Measurements from ENCODE around the gene SCUBE1. TPM values are rescaled to one million over a fixed set of nuclear protein-coding genes. Genes with fewer than 3 reads are reported as not detected.

SCUBE1 gene
- total RNA-seq, 1 donor from 2014 or later, result 0.14 TPM

DNA sequence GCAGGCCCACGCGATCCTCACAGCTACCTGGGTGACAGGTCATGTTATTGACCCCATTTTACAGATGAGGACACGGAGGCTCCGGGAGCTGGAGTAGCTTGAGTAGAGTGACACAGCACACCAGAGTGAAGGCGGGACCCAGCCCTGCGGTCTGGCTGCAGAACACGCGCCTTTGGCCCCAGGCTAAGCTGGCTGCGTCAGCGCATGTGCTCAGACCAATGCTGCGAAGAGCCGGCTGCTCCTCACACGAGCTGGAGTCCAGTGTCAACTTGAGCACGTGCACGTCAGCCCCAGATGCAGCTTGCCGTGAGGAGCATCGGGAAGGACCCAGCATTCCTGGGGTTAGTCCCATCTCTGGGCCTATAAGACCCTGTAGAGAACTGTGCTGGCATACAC lies 49.9 kb downstream of the SCUBE1 start:
- TF ChIP-seq, protein P1, sequence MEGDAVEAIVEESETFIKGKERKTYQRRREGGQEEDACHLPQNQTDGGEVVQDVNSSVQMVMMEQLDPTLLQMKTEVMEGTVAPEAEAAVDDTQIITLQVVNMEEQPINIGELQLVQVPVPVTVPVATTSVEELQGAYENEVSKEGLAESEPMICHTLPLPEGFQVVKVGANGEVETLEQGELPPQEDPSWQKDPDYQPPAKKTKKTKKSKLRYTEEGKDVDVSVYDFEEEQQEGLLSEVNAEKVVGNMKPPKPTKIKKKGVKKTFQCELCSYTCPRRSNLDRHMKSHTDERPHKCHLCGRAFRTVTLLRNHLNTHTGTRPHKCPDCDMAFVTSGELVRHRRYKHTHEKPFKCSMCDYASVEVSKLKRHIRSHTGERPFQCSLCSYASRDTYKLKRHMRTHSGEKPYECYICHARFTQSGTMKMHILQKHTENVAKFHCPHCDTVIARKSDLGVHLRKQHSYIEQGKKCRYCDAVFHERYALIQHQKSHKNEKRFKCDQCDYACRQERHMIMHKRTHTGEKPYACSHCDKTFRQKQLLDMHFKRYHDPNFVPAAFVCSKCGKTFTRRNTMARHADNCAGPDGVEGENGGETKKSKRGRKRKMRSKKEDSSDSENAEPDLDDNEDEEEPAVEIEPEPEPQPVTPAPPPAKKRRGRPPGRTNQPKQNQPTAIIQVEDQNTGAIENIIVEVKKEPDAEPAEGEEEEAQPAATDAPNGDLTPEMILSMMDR (IDR thresholded peaks at IDR 0.05; ENCODE audit: borderline replicate concordance), result no peak
- no peak overlapping the region for H3K27ac ChIP-seq (replicated peaks)
- no peak for DNase-seq
- intact Hi-C loops (cut with micrococcal nuclease), result no loop called here
- peaks cover 51% of the 10 kb centered on the region for H3K4me1 ChIP-seq
- no peak overlapping the region for H3K4me3 ChIP-seq
- H3K27me3 ChIP-seq (ENCODE audit: low read depth), result no peaks in the 10 kb centered on the region
- no peaks in the 10 kb centered on the region for H3K9me3 ChIP-seq (replicated peaks)
- H3K36me3 ChIP-seq, result no peaks in the 10 kb centered on the region

GRCh38 chr22:43292630-43293018 lies 50.5 kb downstream of the SCUBE1 start:
- Histone ChIP-seq H3K9me3 (replicated peaks) (no peaks in the 10 kb centered on the region), H3K36me3 (no peaks in the 10 kb centered on the region), H3K27me3 (ENCODE audit: low read depth) (no peaks in the 10 kb centered on the region), H3K4me1 (peaks cover 45% of the 10 kb centered on the region), H3K4me3 (no peak overlapping the region), H3K27ac (replicated peaks) (no peak overlapping the region)
- intact Hi-C loops (cut with micrococcal nuclease), result no loop called here
- no peak for DNase-seq
- TF ChIP-seq, protein P1 (IDR thresholded peaks at IDR 0.05; ENCODE audit: borderline replicate concordance), result no peak

GRCh38 chr22:43291381-43291780 lies 51.8 kb downstream of the SCUBE1 start:
- intact Hi-C loops (cut with micrococcal nuclease), result no loop called here
- no peak for DNase-seq
- H3K27me3 ChIP-seq (ENCODE audit: low read depth), result peaks cover under 1% of the 10 kb centered on the region
- H3K4me1 ChIP-seq, result peaks cover 34% of the 10 kb centered on the region
- no peaks in the 10 kb centered on the region for H3K36me3 ChIP-seq
- no peak overlapping the region for H3K4me3 ChIP-seq
- TF ChIP-seq, protein P1 (IDR thresholded peaks at IDR 0.05; ENCODE audit: borderline replicate concordance), result no peak
- no peaks in the 10 kb centered on the region for H3K9me3 ChIP-seq (replicated peaks)
- no peak overlapping the region for H3K27ac ChIP-seq (replicated peaks)

DNA sequence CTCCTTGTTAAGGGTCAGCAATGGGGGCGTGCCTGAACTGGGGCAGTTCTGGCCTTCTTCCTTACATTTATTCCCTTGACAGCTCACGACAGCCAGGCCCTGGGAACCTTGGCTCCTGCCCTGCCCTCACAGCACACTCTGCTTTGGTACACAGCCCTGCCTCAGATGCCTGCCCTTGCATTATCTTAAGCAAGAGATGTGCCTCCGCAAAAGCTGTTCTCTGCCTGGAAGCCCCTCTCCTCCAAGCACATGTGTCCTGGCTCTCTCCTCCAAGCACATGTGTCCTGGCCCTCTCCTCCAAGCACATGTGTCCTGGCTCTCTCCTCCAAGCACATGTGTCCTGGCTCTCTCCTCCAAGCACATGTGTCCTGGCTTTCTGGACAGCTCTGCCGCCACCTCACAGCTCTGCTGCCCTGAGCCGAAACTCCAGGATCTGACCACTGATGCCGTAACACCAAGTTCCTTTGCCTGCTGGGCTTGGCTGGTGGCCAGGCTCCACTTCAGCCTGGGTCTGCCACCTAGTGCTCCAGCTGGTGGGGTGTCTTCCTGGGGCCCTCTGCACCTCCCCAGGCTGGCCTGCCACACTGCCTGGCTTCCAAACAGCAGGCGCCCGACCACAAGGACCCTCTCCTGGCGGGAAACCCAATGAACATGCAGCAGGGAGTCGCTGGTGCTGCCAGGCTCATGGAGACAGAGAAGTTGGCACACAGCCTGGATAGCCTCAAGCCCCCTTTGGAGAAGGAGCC lies 53.0 kb downstream of the SCUBE1 start:
- peak; percentile 57 for DNase-seq
- H3K9me3 ChIP-seq (replicated peaks), result no peaks in the 10 kb centered on the region
- H3K4me3 ChIP-seq, result peak overlapping the region; percentile 46
- no peaks in the 10 kb centered on the region for H3K36me3 ChIP-seq
- peak overlapping the region; percentile 49 for H3K27ac ChIP-seq (replicated peaks)
- intact Hi-C loops (cut with micrococcal nuclease), result no loop called here
- H3K4me1 ChIP-seq, result peaks cover 21% of the 10 kb centered on the region
- peaks cover 10% of the 10 kb centered on the region for H3K27me3 ChIP-seq (ENCODE audit: low read depth)
- TF ChIP-seq, protein P1 (IDR thresholded peaks at IDR 0.05; ENCODE audit: borderline replicate concordance), result no peak

DNA sequence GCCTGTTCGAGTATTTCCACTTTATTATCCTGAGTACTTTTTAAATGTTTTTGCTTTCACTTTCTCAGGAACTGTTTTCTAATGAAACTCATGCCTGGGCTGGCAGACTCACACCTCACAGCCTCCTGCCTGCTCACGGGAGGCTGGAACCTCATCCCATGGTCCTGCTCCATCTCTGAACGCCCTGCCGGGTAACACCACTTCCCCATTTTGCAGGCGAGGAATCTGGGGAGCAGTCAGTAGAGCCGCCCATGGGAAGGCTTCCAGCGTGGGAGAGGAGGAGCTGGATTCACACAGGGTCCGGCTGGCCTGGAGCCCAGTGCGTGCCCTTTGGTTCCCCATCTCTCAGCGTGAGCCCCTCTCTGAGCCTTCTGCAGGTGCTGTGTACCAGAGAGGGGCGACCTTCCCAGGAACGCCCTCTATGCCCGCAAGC lies 53.6 kb downstream of the SCUBE1 start:
- intact Hi-C loops (cut with micrococcal nuclease), result no loop called here
- H3K4me1 ChIP-seq, result peaks cover 20% of the 10 kb centered on the region
- DNase-seq, result no peak
- H3K27ac ChIP-seq (replicated peaks), result peak overlapping the region; percentile 49
- H3K36me3 ChIP-seq, result no peaks in the 10 kb centered on the region
- H3K27me3 ChIP-seq (ENCODE audit: low read depth), result peaks cover 16% of the 10 kb centered on the region
- H3K9me3 ChIP-seq (replicated peaks), result no peaks in the 10 kb centered on the region
- peak overlapping the region; percentile 46 for H3K4me3 ChIP-seq
- TF ChIP-seq, protein P1 (IDR thresholded peaks at IDR 0.05; ENCODE audit: borderline replicate concordance), result no peak
